ENCODE data around the gene CHRNA3. TPM values are rescaled to one million over a fixed set of nuclear protein-coding genes. Genes with fewer than 3 reads are reported as not detected.
"Not testable (repeated sequence)": the region's sequence is repeated elsewhere in the genome, so short reads cannot be mapped to it uniquely, and the experiment has no call there.

Gene CHRNA3
- total and polyA plus RNA-seq, 12 donors = 0.04 to 9.2 (median 0.54) TPM; not detected in 4

DNA sequence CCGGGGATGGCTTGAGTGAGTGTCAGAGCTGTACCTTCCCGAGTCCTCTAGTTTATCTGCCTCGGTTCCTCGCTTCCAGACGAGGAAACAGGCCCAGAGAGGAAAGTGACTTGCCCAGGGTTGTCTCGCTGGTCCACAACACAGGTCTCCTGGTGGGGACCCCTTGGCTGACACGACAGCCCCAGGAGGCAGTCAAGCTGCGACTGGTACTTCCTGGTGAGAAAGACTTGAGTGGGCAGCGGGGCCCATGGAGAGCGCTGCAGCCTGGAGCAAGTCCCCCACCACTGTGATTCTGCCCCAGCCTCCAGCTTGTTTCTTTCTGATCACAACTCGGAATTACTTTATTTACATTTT is 56.1 kb downstream of the CHRNA3 start:
- DNase-seq = no peak
- H3K4me1 ChIP-seq = peaks cover 0 to 17% (median 12%) of the 10 kb centered on the region in 9 donors
- H3K36me3 ChIP-seq = no peaks in the 10 kb centered on the region
- intact Hi-C loops (cut with DNase I) = no loop called here
- peaks cover 0 to 37% (median 11%) of the 10 kb centered on the region in 7 donors for H3K27me3 ChIP-seq
- H3K4me3 ChIP-seq = peak overlapping the region in 8 of 10 donors; percentile 46 to 64 (median 60)
- no peak for TF ChIP-seq CTCF (IDR thresholded peaks at IDR 0.05)
- H3K27ac ChIP-seq = no peak overlapping the region
- WGBS, 2 donors = 53 to 60% methylated on average over 11 of the region's 11 CpGs
- no peaks in the 10 kb centered on the region for H3K9me3 ChIP-seq
- ATAC-seq = peak in 2 of 8 donors; percentile 23 to 32

DNA sequence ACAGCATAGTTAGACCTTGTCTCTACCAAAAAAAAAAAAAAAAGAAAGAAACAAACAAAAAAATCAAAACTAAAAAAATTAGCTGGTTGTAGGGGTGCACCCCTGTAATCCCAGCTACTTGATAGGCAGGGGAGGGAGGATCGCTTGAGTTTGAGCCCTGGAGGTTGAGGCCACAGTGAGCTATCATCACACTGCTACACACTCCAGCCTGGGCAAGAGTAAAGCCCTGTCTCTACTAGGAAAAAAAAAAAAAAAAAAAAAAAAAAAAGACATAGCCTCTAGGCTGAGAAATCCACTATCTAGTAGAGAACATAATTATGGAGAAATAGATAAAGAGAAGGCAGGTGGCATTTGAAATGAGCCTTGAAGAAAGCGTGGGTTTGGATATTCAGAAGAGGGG is 57.7 kb downstream of the CHRNA3 start:
- WGBS, 2 donors = 72% methylated on average over 2 of the region's 2 CpGs

DNA sequence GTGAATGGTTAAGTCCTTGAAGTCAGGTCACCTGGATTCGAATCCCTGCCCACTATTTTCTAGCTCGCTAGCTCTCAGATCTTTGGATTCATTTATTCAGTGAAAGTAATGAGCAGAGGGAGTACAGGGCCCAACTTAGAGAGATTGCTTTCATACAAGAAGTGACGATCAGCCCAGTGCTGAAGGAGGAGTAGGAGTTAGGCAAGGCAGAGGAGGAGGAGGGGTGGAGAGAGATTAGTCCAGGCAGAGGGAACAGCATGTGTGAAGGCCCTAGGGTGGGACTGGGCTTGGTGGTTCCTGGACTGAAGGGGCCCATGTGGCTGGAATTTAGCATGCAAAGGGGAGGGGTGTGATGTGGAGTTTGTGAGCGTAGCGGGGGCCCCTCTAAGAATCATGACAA is 59.3 kb downstream of the CHRNA3 start:
- no peak for ATAC-seq
- H3K4me1 ChIP-seq = peaks cover 0 to 17% (median 12%) of the 10 kb centered on the region in 9 donors
- no peaks in the 10 kb centered on the region for H3K9me3 ChIP-seq
- H3K27ac ChIP-seq = no peak overlapping the region
- TF ChIP-seq CTCF (IDR thresholded peaks at IDR 0.05) = no peak
- no peak overlapping the region for H3K4me3 ChIP-seq
- peaks cover 0 to 22% (median 0%) of the 10 kb centered on the region in 7 donors for H3K27me3 ChIP-seq
- intact Hi-C loops (cut with DNase I) = no loop called here
- WGBS, 2 donors = 87 to 89% methylated on average over 5 of the region's 5 CpGs
- DNase-seq = no peak
- H3K36me3 ChIP-seq = no peaks in the 10 kb centered on the region

More for the DNA sequence above, 57.7 kb downstream of the CHRNA3 start:
- H3K4me1 ChIP-seq = peaks cover 0 to 17% (median 12%) of the 10 kb centered on the region in 9 donors
- DNase-seq = no peak
- H3K27me3 ChIP-seq = peaks cover 0 to 37% (median 8%) of the 10 kb centered on the region in 7 donors
- no peaks in the 10 kb centered on the region for H3K36me3 ChIP-seq
- no peaks in the 10 kb centered on the region for H3K9me3 ChIP-seq
- no peak for ATAC-seq
- no peak overlapping the region for H3K4me3 ChIP-seq
- intact Hi-C loops (cut with DNase I) = no loop called here
- no peak overlapping the region for H3K27ac ChIP-seq
- TF ChIP-seq CTCF (IDR thresholded peaks at IDR 0.05) = no peak

- H3K4me1 ChIP-seq; H3K27ac ChIP-seq; DNase-seq; intact Hi-C loops (cut with DNase I); H3K36me3 ChIP-seq; ATAC-seq; H3K4me3 ChIP-seq; H3K9me3 ChIP-seq: not testable (repeated sequence)
- 95 to 97% methylated on average over 10 of the region's 10 CpGs for WGBS, 2 donors
- H3K27me3 ChIP-seq = peaks cover 0 to 13% (median 0%) of the 10 kb centered on the region in 7 donors
Observed at GRCh38 chr15:78560201-78560600, 60.6 kb downstream of the CHRNA3 start.

- ATAC-seq = no peak
- H3K27ac ChIP-seq = no peak overlapping the region
Observed at GRCh38 chr15:78552597-78552996, 68.2 kb downstream of the CHRNA3 start.

More at GRCh38 chr15:78552597-78552996, 68.2 kb downstream of the CHRNA3 start:
- WGBS, 2 donors = 59 to 60% methylated on average over 5 of the region's 5 CpGs
- no peak overlapping the region for H3K4me3 ChIP-seq
- H3K36me3 ChIP-seq = peaks cover 0 to 39% (median 35%) of the 10 kb centered on the region in 9 donors
- TF ChIP-seq CTCF (IDR thresholded peaks at IDR 0.05) = no peak
- DNase-seq = no peak
- no peaks in the 10 kb centered on the region for H3K4me1 ChIP-seq
- H3K27me3 ChIP-seq = no peaks in the 10 kb centered on the region
- no peaks in the 10 kb centered on the region for H3K9me3 ChIP-seq
- intact Hi-C loops (cut with DNase I) = no loop called here

Data from heart right ventricle (tissue), 16 donors.